Esophagus squamous epithelium (tissue), 5 donors: ENCODE data around the gene PASD1. TPM values are rescaled to one million over a fixed set of nuclear protein-coding genes. Genes with fewer than 3 reads are reported as not detected.

Experiments
- DNase-seq: peaks from one replicate; lab custom pipeline; 2025; lab: John Stamatoyannopoulos, UW
- H3K27ac ChIP-seq, 4 donors: fragments of 200-600 bp; sonication (generic); one replicate each; pipeline ENCODE4 v1.5.1; 2016 to 2019; ENCODE audit warnings: mild to moderate bottlenecking in 1 of 4
- H3K27me3 ChIP-seq, 4 donors: fragments of 200-600 bp; sonication (generic); 1 replicate in 3 of 4; 2 replicates in 1 of 4; pipeline versions ENCODE4 v1.5.1 to v1.6.0; 2017 to 2021; ENCODE audit warnings: antibody characterized with exemption in 1 of 4
- H3K36me3 ChIP-seq, 3 donors: fragments of 200-600 bp; sonication (generic); one replicate each; pipeline ENCODE4 v1.5.1; 2016 to 2019
- H3K4me1 ChIP-seq, 3 donors: fragments of 200-600 bp; sonication (generic); one replicate each; pipeline ENCODE4 v1.5.1; 2017 to 2019
- H3K4me3 ChIP-seq, 4 donors: fragments of 200-600 bp; sonication (generic); 1 replicate in 3 of 4; 2 replicates in 1 of 4; pipeline ENCODE4 v1.5.1; 2016 to 2019; ENCODE audit warnings: mild to moderate bottlenecking in 2 of 4, moderate library complexity in 1 of 4
- H3K9me3 ChIP-seq, 3 donors: fragments of 200-600 bp; sonication (generic); one replicate each; pipeline ENCODE4 v1.5.1; 2016 to 2019
- CTCF ChIP-seq, 6 experiments: fragments of 450-650 bp in 4 of 6; fragments of 200-600 bp in 2 of 6; sonication (generic) in 2 of 6; IDR thresholded peaks; one replicate each; pipeline ENCODE4 v1.5.1; 2016 to 2019; ENCODE audit warnings: antibody characterized with exemption in 6 of 6, mild to moderate bottlenecking in 4 of 6, moderate library complexity in 4 of 6
- POLR2A ChIP-seq, 4 donors: fragments of 450-650 bp; IDR thresholded peaks; one replicate each; pipeline ENCODE4 v1.6.1; 2017; ENCODE audit warnings: antibody characterized with exemption in 4 of 4, mild to moderate bottlenecking in 4 of 4, moderate library complexity in 3 of 4
- WGBS, 2 donors: methylation state at CpG; one replicate each; pipeline ENCODE4 v1.1.5; 2018; 5-methylcytosine and 5-hydroxymethylcytosine counted together
- intact Hi-C: fragments of 100-400 bp; cut with DNase I; formaldehyde crosslinking; loops from one replicate; pipeline ENCODE4 v1.15.0; 2022
- total RNA-seq, 4 donors: library from RNA; depleted of rRNA; stranded (reverse); fragments of >200 nt; gene quantifications; one replicate each; pipeline ENCODE4 v1.1.0, GENCODE V29; 2016
- donor health status: DM: yes; HTN: yes; CAD: no.

Gene PASD1
- total RNA-seq, 4 donors from 2014 or later: not detected

- H3K27ac ChIP-seq: no peak overlapping the region
- WGBS, 2 donors: 54 to 83% methylated on average over 1 to 4 of the region's 4 CpGs
- intact Hi-C loops: no loop called here
- H3K4me3 ChIP-seq: no peak overlapping the region
- DNase-seq: no peak
- peaks cover 0 to 6% (median 4%) of the 10 kb centered on the region in 3 donors for H3K4me1 ChIP-seq
- H3K9me3 ChIP-seq: no peaks in the 10 kb centered on the region
- H3K36me3 ChIP-seq: no peaks in the 10 kb centered on the region
- TF ChIP-seq POLR2A (IDR thresholded peaks at IDR 0.05): no peak
- H3K27me3 ChIP-seq: peaks cover 0 to 28% (median 0%) of the 10 kb centered on the region in 4 donors
Observed at GRCh38 chrX:151697522-151697921, 134.0 kb downstream of the PASD1 start.

- H3K9me3 ChIP-seq: no peaks in the 10 kb centered on the region
- H3K4me3 ChIP-seq: no peak overlapping the region
- DNase-seq: no peak
- TF ChIP-seq CTCF (IDR thresholded peaks at IDR 0.05): no peak
- TF ChIP-seq POLR2A (IDR thresholded peaks at IDR 0.05): no peak
- H3K27ac ChIP-seq: no peak overlapping the region
- 48% methylated on average over 6 of the region's 6 CpGs; no CpG with 5 or more reads in 1 of the 2 donors for WGBS, 2 donors
- H3K4me1 ChIP-seq: peaks cover 0 to 6% (median 4%) of the 10 kb centered on the region in 3 donors
- peaks cover 0 to 28% (median 0%) of the 10 kb centered on the region in 4 donors for H3K27me3 ChIP-seq
- intact Hi-C loops: no loop called here
- H3K36me3 ChIP-seq: no peaks in the 10 kb centered on the region
Observed at GRCh38 chrX:151698485-151698884, 135.0 kb downstream of the PASD1 start.

- DNase-seq: no peak
- Histone ChIP-seq H3K9me3 (no peaks in the 10 kb centered on the region), H3K36me3 (no peaks in the 10 kb centered on the region), H3K27me3 (peaks cover 0 to 15% (median 0%) of the 10 kb centered on the region in 4 donors), H3K4me1 (peaks cover 0 to 6% (median 4%) of the 10 kb centered on the region in 3 donors), H3K4me3 (no peak overlapping the region), H3K27ac (no peak overlapping the region)
- WGBS, 2 donors: 76% methylated on average over 2 of the region's 9 CpGs; no CpG with 5 or more reads in 1 of the 2 donors
- intact Hi-C loops: no loop called here
- no peak for TF ChIP-seq CTCF (IDR thresholded peaks at IDR 0.05)
- no peak for TF ChIP-seq POLR2A (IDR thresholded peaks at IDR 0.05)
Observed at GRCh38 chrX:151699746-151700145, 136.3 kb downstream of the PASD1 start.

GRCh38 chrX:151700581-151700980 is 137.1 kb downstream of the PASD1 start:
- intact Hi-C loops: no loop called here
- H3K9me3 ChIP-seq: no peaks in the 10 kb centered on the region
- no peak for DNase-seq
- TF ChIP-seq POLR2A (IDR thresholded peaks at IDR 0.05): no peak
- TF ChIP-seq CTCF (IDR thresholded peaks at IDR 0.05): no peak
- H3K27ac ChIP-seq: no peak overlapping the region
- H3K27me3 ChIP-seq: peaks cover 0 to 7% (median 0%) of the 10 kb centered on the region in 4 donors
- H3K36me3 ChIP-seq: no peaks in the 10 kb centered on the region
- H3K4me1 ChIP-seq: no peaks in the 10 kb centered on the region
- whole genome bisulfite sequencing, 2 donors: 80% methylated on average over 1 of the region's 16 CpGs; no CpG with 5 or more reads in 1 of the 2 donors
- H3K4me3 ChIP-seq: no peak overlapping the region

GRCh38 chrX:151701071-151701470 is 137.6 kb downstream of the PASD1 start:
- Histone ChIP-seq H3K4me3 (no peak overlapping the region), H3K9me3 (no peaks in the 10 kb centered on the region), H3K4me1 (no peaks in the 10 kb centered on the region), H3K27ac (no peak overlapping the region), H3K36me3 (no peaks in the 10 kb centered on the region), H3K27me3 (peaks cover 0 to 2% (median 0%) of the 10 kb centered on the region in 4 donors)
- intact Hi-C loops: no loop called here
- no peak for TF ChIP-seq POLR2A (IDR thresholded peaks at IDR 0.05)
- TF ChIP-seq CTCF (IDR thresholded peaks at IDR 0.05): no peak
- no peak for DNase-seq
- WGBS, 2 donors: 100% methylated on average over 3 of the region's 4 CpGs; no CpG with 5 or more reads in 1 of the 2 donors

GRCh38 chrX:151701531-151701930 is 138.1 kb downstream of the PASD1 start:
- TF ChIP-seq POLR2A (IDR thresholded peaks at IDR 0.05) (no peak), CTCF (IDR thresholded peaks at IDR 0.05) (no peak)
- Histone ChIP-seq H3K4me1 (no peaks in the 10 kb centered on the region), H3K27me3 (no peaks in the 10 kb centered on the region), H3K36me3 (no peaks in the 10 kb centered on the region), H3K27ac (no peak overlapping the region), H3K4me3 (no peak overlapping the region), H3K9me3 (no peaks in the 10 kb centered on the region)
- no peak for DNase-seq
- intact Hi-C loops: no loop called here
- WGBS, 2 donors: 82 to 85% methylated on average over 7 of the region's 7 CpGs
